Dedifferentiated amniotic fluid mesenchymal stem cell (primary cell): ENCODE measurements around the gene IGFBP5.

Experiments
- DNase-seq: peaks from one replicate; pipeline ENCODE4 v3.0.0-alpha.2; 2016; ENCODE audit errors: extremely low spot score

Gene IGFBP5

DNA sequence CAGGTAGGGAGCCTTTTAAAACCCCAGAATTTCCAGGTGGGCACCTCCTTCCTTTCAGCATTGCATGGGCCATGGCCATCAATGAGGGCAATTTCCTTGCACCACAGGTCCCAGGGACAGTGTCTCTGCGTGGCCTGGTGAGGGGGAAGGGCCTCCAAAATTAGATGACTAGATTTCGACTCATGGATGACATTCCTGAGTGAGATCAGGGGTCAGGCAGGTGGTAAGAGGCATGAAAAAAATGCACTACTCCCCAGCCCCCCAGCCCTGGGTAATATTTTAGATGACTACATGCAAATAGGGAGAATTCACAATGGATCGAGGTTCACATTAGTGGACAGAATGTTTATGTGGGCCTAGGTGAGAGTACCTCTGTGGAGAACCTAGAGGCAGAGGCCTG lies 19.0 kb upstream of the IGFBP5 start:
- no peak for DNase-seq

DNA sequence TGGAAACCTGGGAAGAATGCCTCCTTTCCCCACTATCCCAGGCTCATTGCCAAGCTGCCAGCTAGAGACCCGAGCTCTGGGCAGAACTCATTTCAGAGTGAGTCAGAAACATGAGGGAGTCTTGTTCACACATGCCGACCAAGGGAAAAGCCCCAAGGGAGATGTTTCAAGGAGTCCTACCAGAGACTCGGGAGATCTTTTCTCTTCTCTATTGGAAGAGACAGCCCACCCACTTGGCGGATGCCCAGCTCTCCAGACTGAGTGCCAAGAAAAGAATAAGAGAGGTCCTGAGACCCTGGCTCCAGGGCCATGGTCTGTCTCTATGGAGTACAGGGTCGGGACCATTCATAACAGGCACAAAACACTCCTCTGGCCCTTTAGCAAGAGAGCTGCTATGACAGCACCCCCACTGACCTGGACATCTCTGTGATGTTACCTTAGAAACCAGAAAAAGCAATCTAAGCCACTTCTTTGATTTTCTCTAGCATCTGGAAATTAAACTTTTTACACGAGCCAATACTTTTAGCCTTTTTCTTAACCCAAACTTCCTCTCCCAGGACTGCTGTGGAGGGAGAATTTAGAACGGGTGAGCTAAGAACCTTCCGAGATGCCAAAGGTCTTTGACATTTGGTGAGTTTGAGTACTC lies 18.5 kb upstream of the IGFBP5 start:
- peak; percentile 83 for DNase-seq

DNA sequence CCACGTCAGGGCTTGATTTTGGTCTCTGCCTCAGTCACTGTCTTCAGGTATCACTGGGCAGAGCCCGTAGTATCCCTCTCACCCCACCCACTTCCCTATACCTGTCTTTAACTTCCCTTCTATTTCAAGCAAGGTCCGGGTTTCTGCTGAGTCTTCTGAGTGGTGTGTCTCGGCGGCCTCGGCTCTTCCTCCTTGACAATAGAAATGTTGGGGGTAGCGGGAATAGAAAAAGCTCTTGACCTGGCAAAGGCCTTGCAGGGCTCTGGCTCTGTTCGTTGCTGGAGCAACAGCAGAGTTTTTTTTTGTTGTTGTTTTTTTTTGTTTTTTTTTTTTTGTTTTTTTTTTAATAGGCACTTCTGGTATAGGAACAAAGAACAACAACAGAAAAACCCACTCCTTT lies 16.0 kb upstream of the IGFBP5 start:
- no peak for DNase-seq

- no peak for DNase-seq
Measured at GRCh38 chr2:216710551-216711301, 15.4 kb upstream of the IGFBP5 start.

DNA sequence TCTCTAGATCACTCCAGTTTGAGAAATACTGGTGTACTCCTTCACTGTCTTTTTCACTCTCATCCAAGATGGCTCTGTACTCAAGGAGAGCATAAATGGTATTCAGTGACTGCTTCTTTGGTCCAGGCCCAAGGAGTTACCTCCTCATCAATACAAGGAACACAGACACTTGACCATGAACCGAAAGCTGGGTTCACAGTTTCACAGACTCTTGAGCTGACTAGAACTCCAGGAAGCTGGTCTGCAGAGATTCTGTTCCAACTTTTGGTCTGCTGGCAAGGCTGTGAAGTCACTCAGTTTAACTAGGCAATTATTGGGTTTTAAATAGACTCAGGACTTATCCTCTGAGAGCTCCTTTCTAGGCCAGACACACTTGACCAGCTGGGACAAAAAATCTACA lies 7.4 kb upstream of the IGFBP5 start:
- DNase-seq: no peak

GRCh38 chr2:216701544-216701943 lies 6.2 kb upstream of the IGFBP5 start:
- DNase-seq: no peak

DNA sequence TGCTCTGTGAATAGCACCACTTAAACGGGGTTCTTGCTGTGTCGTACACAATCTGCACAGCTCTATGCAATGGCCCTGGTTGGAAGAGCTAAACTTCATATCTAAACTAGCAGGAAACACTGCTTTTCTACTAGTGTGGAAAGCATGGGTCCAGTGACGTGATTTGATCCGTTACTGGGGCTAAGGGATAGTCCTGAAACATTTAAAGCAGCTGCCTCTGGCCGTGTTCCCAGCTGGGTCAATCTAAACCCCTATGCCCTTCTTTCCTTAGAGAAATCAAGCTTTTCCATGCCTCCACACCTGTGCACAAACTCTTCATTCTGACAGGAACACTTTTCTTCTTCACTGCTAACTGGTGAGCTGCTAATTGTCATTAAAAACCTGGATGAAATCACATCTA lies 5.4 kb upstream of the IGFBP5 start:
- DNase-seq: no peak

DNA sequence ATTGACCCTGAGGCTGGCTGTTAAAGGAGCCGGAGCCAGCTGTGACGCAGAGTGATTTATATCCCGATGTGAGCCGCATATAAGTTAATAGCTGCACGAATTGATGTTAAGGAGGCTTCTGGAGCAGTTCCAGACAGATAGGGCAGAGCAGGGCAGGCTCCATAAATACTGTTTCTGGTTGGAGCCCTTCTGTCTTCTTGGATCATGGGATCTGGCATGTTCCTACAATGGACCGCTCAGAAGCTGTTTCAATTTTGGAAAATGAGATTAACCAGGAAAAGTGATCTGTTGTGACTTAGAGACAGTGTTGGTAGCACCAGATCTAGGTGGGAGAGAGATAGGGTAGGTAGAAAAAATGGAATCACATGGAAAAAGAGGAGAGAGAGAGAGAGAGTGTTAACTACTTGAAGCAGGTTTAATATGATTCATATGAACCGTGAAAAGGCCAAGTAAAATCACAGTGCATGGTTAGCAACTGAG lies 4.8 kb upstream of the IGFBP5 start:
- no peak for DNase-seq

DNA sequence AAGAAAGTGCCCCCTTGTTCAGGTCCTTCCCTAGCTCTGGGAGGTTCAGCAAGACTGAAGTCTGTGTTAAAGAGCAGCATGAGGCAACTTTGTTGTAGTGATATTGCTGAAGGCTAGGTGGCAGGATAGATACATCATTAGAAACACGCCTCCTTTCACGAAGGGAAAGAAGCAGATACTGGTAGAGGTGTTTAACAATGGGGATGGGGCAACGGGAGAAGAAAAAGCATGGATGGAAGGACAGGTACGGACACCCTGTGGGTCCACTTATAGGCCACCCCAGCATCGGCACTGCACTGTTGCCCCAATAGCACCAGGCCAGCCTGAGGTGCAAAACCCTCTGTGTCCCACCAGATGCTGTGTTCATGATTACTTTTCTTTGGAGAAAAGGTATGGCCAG lies 3.5 kb upstream of the IGFBP5 start:
- DNase-seq: peak; percentile 78

GRCh38 chr2:216698293-216698692 lies 2.9 kb upstream of the IGFBP5 start:
- no peak for DNase-seq

DNA sequence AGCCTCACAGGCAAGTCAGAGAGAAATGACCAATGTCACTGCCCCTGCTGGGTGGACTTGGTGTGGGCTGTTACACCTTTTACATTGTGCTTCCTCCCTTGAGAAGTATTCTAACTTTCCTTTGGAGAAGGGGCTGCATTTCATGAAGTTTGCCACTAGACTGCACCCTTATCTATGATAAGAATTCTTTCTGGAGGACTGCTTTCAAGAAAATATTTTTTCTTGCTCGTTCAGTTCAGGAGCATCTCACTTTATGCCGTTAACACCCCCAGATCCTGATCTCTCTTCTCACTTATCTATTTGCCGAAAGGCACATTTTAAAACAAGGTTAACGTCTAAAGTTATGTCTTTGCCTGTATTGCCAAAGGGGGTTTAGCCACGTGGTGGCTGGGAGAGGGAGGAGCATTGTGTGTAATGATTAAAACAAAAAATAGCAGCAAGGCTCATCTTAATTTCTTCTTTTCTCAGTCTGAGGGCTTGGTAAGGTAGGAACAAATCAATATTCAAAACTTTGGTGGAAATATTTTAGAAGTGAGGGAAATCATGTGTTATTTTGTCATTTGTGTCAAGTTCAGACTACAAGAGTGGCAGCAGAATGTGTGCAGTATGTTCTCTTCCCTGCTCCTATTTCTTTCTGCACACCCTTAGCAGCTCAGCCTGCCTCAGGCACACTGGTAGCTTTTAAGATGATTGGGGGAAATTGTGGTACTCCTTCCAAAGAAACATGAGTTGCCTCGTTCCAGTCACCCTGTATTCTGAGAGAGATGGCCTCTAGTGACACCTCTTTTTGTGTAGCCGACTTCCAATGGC lies 1.6 kb upstream of the IGFBP5 start:
- peak; percentile 72 for DNase-seq

GRCh38 chr2:216696321-216696720 lies 972 bp upstream of the IGFBP5 start:
- no peak for DNase-seq

DNA sequence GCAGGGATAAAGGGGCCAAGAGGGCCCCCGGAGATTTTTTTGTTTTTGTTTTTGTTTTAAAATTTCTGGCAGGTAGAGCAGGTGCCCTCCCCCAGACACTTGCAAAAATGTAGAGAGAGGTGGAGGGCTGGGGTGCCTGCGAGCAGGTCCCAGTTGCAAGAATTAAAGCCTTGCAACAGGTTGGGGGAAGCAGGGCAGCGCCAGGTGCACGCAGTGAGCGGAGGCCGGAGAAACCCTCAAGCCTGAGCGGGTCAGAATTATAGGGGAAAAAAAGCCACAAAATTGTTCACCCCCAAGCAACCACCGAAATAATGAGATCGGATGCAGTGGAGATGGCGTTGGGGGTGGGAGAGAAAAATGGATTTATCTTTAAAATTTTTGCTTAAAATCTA lies 527 bp downstream of the IGFBP5 start:
- DNase-seq: no peak

DNA sequence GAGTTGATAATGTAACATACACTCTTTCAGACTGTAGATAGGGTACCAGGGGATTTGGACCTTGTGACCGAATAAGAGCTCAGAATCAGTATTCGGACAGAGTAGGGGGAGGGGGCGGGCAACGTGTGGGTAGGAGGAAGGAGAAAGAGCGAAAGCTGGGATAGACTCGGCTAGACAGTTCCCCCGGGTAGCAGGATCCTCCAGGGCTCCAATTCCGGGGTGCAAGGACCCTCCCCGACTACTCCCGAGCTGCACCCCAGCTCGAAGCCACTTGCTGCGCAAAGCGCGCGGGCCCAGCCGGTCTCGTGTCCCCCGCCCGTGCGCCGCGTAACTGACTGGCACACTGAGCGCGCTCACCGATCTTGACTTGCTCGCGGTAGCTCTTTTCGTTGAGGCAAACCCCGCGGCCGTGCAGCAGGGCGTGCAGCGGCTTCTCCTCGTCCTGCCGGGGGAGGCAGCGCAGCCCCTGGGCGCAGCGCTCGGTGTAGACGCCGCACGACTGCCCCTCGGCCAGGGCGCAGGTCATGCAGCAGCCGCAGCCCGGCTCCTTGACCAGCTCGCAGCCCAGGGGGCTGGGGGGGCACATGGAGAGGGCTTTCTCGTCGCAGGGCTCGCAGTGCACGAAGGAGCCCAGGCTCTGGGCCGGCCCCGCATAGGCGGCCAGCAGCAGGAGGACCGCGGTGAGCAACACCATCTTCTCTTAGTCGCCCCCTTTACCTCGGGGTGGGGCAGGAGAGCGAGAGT lies 1.1 kb downstream of the IGFBP5 start:
- peak; percentile 42 for DNase-seq

DNA sequence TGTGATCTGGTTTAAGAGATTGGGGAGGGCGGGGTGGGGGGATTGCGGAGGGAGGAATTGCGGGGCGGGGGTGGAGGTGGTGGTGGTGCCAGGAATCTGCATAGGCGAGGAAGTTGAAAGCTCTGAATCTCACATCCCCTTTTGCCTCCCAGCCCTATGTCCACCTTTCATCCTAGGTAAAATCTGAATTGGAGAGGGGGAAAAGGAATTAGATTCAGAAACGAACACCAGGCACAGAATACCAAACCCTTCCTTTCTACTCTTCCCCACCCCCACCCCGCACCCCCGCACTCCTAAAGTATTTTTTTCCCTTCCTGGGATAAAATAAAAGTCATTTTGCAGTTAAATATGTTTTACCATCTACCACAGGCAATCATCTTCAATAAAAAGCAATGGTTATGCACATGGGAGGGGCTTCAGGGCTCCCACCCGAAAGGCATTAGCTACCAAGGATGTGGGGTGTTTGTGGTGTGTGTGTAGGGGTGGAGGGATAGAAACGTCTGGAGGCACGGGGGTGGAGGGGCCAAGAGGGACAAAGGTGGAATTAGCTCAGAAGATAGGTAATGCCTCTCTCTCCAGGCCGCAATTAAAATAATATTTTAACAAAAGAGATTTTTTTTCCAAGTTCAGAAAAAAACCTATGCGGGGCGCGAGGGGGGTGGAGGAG lies 1.8 kb downstream of the IGFBP5 start:
- no peak for DNase-seq

DNA sequence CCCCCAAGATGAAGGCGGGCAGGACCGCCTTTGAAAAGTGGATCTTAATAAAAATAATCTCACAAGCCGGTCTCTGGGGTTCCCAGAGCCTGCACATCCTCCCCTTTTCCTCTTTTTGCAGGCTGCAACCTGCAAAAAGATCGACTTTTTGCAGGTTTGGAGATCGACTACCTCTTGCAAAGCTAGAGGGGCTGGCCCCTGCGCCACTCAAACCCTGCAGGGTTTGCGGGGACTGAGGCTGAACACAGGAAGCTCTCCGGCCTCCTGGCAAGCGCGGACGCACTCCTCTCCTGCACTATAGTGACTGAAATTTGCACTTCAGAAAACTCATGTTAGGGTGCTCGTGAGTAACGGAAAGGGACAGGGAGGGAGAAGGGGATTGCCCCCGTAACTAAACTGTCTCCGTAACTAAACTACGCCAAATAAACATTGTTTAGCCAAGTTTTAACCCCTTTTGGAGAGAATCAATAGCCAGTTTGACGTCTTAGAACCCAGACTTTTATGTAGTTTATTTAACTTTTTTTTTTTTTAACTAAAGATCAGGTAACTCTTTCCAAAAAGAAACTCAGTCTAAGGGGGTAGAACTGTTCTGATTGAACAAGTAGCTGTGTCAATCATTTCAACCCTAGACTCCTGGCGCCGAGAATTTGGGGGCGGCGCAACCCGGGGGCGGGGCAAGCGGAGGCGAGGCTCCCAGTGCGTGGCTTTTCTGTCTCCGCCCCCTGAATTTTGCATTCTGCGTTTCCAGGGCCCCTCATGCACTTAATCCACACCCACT lies 2.5 kb downstream of the IGFBP5 start:
- DNase-seq: peak; percentile 79

- peak; percentile 64 for DNase-seq
Measured at GRCh38 chr2:216690853-216691741, 4.3 kb downstream of the IGFBP5 start.

DNA sequence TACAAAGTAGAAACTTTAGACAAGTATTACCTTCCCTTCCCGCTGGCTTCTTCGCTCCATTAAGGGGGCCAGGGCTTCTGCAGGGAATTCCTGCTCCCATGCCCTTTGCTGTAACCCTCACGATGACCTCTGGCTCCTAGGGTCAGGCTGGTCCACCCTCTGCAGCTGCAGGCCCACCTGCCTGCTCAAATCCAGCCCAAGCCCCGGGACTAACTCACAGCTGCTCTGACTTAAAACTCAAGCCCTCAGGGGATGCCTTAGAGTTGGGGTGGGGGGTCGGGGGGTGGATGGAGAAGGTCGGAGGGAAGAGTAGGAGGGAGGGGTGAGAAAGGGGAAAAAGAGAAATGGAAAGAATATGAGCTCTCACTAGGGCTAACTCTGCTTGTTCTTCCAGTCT lies 4.9 kb downstream of the IGFBP5 start:
- no peak for DNase-seq

GRCh38 chr2:216689397-216689796 lies 6.0 kb downstream of the IGFBP5 start:
- DNase-seq: no peak
